Measurements from ENCODE around the gene CPNE8.

Gene CPNE8

DNA sequence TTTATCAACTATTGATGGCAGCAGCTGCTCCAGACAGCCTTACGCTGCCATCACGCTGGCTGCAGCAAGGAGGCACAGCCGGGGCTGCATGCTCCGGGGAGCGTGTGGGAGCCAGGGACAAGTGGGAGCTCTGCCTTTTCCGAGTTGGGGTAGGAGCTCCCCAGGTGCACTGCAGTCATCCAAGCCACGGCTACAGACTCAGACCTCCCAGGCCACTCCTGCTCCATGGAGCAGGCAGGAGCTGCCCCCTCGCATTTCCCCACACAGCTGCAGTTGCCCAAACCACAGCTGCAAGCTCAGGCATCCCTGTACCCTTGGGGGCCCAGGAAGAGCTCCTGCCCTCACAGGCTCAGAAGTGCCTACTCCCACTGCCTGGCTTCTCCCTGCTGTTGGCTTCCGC is 184.7 kb downstream of the CPNE8 start:
- FAIRE-seq, result no peak

DNA sequence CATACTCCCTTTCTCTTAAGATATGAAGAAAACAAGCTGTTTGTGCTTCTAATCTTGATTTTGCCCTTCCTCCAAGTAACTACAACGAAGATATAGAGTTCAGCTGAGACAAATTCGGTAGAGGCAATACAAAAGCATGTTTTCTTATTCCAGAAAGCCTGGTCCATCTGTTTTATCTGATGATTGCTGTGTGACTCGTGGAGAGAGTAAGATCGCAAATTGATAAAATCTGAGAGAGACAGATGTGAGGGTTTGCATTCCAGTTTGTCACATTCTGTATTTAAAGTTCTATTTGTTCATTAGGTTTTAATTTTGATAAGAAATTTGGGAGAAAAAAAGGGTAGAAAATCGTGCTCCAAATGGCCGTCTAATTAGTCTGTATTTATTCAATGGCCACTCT is 192.1 kb downstream of the CPNE8 start:
- no peak for FAIRE-seq

DNA sequence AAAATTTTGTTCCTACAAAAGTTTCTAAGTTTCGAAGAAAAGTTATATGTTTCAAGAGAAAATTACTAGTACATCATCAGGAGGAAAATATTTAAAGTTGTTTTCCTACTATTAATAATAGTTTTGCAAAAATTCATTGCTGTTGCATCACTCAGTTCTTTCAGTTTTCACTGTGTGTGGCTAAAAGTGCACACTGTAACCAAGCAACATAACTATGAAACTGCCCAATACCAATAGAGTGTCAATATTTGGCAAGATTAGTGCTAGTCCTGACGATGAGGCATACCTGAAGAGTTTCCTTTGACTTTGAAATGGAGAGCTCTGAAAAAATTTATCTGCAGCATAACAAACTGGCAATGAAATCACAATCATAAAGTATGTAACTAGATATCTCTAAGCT is 194.3 kb downstream of the CPNE8 start:
- no peak for FAIRE-seq

DNA sequence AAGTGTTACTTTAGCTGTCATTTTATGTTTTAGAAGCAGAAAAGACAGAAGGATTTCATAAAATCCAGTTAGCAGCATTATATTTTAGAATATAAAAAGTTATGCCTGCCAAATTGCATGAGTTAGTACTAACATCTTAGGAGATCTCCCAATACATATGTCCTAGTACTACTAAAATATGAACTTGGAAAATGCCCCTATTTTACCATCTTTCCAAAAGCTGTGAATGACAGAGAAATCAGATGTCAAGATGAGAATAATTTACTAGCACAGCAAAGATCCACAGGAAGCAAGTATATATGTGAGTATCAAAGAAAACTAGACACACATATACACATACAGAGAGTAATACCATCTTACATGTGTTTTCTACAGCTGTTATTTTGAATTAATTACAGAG is 196.9 kb downstream of the CPNE8 start:
- FAIRE-seq, result no peak

DNA sequence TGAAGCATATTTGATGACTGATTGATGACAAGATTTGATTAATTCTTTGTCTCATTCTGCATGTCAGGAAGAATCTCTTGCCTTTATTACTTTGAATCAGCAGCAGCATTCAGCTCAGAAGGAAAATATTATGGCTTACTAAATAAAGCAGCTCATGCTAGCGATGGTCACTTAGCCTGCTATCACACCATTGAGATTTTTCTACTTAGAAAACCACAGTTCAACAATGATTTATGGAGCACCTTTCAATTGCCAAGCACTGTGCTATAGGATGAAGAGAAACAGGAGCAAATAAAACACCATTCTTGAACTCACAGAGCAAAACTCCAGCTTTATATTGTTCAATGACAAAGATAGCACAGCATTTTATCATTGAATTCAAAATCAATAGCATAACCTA is 197.7 kb downstream of the CPNE8 start:
- no peak for FAIRE-seq

GRCh38 chr12:38697289-38697688 is 208.1 kb downstream of the CPNE8 start:
- no peak for FAIRE-seq

DNA sequence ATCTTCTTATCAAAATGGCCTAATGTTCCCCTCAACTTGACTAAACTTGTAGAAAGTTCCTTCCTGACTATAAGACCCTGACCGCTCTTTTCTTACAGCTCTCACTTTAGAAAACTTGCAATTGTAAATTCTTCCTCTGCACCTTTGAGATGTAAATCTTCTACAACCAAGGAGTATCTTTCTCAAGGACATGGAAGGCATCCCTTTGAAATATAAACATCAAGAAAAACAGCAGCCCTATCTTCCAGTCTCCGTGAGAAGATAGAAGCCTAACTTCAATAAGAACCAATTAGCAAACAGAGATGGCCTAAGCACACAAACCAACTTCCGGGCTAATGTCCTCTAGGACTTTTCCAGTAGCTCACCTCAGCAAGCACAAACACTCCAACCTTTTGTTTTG is 210.3 kb downstream of the CPNE8 start:
- no peak for FAIRE-seq

GRCh38 chr12:38691164-38691563 is 214.2 kb downstream of the CPNE8 start:
- no peak for FAIRE-seq

DNA sequence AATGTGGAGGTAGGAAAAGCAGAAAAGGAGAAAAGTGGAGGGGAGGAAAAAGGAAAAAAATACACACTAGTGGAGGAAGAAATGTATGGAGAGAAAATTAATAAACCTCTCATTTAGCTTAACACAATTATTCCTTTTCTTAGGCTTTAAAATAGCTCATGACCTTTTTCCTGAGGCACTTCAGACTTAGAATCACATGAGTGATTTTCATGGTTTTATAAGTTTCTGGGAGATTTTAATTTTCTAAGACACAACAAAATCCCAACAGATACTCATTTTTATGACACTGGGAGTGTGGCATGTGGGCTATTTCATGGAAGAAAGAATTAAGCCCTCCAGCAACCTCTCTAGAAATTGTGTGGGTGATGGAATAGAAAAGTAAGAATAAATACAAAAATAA is 214.7 kb downstream of the CPNE8 start:
- FAIRE-seq, result no peak

DNA sequence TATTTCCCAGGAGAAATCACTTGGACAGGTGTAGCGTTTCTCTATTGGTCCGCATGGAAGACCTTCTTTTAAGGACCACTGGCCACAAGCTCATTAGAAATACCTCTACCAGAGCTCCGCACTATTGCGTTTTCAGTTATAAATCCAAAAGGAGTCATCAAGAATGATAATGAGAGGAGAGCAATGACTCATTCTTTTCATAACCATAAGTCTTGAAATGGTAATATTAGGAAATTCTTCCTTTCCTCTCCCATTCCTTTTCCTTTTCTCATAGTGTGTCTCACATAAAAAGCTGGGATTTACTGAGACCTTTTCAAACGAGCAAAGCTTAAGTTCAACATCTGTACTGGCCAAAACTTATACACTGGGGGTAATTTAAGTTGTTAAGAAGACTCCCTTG is 215.7 kb downstream of the CPNE8 start:
- FAIRE-seq, result no peak

DNA sequence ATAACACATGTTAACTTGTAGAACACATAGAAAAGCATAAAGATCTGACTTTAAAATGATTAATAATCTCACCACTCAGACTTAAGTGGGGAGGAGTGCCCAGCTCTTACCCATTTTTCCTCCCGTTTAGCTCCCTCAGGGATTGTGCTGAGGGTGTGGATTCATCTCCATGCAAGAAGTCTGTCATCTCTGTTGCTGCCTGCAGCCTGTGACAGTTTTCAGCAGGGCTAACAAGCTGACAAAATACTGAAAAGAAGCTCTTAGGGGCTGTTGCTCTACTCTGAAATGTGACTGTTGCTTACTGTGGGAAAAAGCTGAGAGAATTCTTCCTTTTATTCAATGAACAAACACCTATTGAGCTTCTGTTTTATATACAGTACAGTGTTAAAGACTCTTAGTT is 216.2 kb downstream of the CPNE8 start:
- FAIRE-seq, result no peak

GRCh38 chr12:38682521-38682920 is 222.9 kb downstream of the CPNE8 start:
- FAIRE-seq, result no peak

DNA sequence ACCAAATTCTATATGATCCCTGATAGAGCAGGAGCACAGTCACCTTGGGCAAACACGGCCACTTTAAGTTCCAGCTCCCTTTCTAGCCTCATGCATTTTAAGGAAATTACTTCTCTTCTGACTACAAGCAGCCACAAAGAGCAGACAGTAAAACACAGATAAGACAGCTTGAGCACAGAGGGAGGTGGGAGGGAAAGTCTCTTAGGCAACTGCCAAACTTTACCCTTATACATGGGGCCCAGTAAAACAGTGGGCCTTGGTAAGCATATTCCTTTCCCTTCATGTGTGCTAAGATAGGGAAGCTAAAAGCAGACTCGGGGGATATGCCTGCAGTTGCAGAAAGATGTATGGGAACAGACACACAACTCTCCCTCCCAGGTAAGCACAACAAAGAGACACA is 235.9 kb downstream of the CPNE8 start:
- FAIRE-seq, result no peak

DNA sequence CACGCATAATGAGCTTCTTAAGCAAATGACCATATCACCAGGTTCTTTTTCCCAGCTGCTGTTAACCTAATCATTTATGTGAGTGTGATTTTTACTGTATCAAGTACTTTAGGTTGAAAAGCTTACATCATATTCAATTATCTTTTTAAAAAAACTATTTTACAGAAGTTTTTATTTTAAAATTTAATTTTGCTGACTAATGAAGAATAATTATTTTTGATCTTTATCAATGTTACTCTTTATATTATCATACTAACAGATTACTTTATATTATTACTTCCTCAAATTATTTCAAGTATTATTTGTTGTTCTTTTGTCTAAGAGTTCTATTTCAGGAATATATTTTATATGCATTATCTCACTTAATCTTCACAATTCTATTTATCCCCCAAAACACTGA is 236.3 kb downstream of the CPNE8 start:
- FAIRE-seq, result no peak

DNA sequence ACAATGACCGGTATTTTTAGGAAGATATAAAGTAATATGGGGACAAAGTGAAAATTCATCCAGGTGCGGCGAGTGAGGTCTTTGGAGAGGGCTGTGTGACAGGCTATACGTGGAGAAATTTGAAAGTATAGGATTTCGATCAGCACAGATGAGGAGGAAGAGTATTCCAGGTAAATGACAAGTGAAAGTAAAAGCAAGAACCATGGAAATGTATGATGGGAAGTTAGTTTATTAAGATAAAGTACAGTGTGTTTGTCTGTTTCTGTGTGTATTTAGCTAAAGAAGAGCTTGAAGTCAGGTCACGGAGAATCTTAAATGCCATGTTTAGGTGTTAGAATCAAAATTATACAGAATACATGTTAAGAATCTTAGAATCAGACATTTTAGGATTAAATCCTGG is 239.0 kb downstream of the CPNE8 start:
- FAIRE-seq, result no peak

- no peak for FAIRE-seq
These were observed 240.6 kb downstream of the CPNE8 start for GRCh38 chr12:38664661-38665269.

- no peak for FAIRE-seq
These were observed 242.6 kb downstream of the CPNE8 start for GRCh38 chr12:38662829-38663228.

DNA sequence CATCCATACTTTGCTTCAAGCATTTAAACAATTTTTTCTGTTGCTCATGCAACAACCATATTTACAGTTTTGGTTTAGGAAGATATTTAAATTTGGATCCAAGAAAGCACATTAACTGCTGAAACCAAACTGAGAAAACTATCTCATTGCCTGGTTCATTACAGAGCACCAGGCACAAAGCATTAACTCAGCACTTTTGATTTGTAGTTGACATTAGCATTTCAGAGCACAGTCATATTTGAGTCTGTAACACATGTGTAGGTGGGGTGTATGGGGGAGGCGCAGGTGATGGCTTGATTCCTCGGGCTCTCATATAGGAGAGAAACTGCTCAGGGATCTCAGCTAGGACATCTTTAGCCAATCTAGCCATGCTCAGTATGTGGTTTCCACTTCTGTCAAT is 251.7 kb downstream of the CPNE8 start:
- no peak for FAIRE-seq

DNA sequence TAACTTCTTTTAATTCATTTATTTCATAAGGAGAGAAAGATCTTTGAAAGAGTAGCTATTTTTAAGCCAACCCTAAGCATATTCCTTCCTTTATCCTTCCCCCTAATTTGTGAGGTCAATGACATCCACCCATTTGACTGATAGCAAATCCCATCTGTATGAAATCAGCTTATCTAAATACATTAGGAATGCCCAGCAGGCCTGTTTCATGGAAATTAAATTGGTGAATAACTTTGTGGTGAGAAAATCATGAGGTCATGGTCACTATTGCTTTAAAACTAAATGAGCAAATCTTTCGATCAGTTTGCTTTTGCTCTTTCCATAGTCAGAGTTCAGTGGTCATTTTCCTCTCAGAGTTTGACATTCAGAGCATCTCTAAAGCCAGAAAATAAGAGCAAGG is 256.6 kb downstream of the CPNE8 start:
- FAIRE-seq, result no peak

GRCh38 chr12:38646146-38646545 is 259.2 kb downstream of the CPNE8 start:
- FAIRE-seq, result no peak

DNA sequence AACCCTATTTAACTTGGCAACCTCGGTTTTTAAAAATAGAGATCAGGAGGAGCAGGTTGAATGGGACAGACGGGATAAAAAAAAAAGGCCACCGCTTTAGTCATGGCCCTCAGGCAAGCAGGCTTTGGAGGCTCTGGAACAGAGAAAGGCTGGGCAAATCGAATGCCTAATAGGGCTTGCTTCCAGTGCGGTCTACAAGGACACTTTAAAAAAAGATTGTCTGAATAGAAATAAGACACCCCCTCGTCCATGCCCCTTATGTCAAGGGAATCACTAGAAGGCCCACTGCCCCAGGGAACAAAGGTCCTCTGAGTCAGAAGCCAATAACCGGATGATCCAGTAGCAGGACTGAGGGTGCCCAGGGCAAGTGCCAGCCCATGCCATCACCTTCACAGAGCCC is 265.8 kb downstream of the CPNE8 start:
- no peak for FAIRE-seq

- FAIRE-seq, result no peak
These were observed 267.0 kb downstream of the CPNE8 start for GRCh38 chr12:38638401-38638800.

GRCh38 chr12:38633511-38633910 is 271.9 kb downstream of the CPNE8 start:
- FAIRE-seq, result no peak

DNA sequence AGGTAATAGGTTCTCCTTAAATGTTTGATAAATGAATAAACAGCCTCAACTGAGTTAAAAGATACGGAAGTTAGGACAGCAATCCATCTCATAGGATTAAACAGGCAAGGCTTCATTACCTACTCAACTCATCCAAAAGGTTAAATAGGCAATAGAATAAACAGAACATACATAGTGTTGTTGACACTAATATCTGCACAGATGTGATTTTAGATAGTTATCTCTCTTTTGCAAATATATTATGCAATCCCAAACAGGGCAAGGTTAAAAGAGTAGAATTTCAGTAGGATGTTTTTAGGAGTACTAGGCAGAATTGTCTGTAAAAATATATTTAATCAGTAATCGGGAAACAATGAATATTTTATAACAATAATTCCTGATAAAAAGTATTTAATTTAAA is 276.3 kb downstream of the CPNE8 start:
- FAIRE-seq, result no peak

GRCh38 chr12:38628288-38628687 is 277.1 kb downstream of the CPNE8 start:
- no peak for FAIRE-seq

DNA sequence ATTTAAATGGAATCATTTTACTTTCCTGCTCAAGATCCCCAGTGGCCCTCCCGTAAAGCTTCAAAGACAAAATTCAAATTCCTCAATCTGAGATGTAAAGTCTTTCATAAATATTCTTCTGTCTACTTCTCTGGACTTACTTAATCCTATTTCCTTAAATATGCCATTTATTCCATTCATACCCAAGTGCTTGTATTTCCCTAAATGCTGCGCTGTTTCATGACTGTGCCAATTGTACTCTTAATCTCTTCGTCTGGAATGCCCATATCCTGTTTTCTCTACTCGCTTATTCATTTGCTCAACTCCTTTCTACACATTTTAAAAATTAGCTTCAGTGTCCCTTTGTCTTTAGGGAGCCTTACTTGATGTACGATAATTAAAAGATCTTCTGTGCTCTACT is 280.1 kb downstream of the CPNE8 start:
- no peak for FAIRE-seq

Measured in TTC549 (cell line).